H9 (cell line): Measurements from ENCODE around the gene LMF2. TPM values are rescaled to one million over a fixed set of nuclear protein-coding genes. Genes with fewer than 3 reads are reported as not detected.

Source experiments
- DNase-seq: peaks from one replicate; pipeline ENCODE4 v3.0.0-alpha.2; 2017
- H2AFZ ChIP-seq: one replicate; pipeline ENCODE4 v1.6.1; 2013; ENCODE audit warnings: mild to moderate bottlenecking, low read length, control low read depth, moderate library complexity
- H2AK5ac ChIP-seq: 2 replicates; pipeline ENCODE4 v1.6.1; 2013; ENCODE audit warnings: low read length, control low read depth, mixed read lengths; ENCODE audit not compliant: insufficient read length
- H2BK120ac ChIP-seq: one replicate; pipeline ENCODE4 v1.6.1; 2013; ENCODE audit warnings: low read depth, mild to moderate bottlenecking, low read length, control low read depth, inconsistent platforms; ENCODE audit not compliant: poor library complexity, severe bottlenecking
- H2BK12ac ChIP-seq: 2 replicates; pipeline ENCODE4 v1.6.1; 2013; ENCODE audit warnings: low read length, control low read depth, mixed read lengths, low read depth; ENCODE audit not compliant: insufficient read length
- H2BK15ac ChIP-seq: 2 replicates; pipeline ENCODE4 v1.6.1; 2013; ENCODE audit warnings: low read depth, low read length, control low read depth
- H2BK20ac ChIP-seq: one replicate; pipeline ENCODE4 v1.6.1; 2013; ENCODE audit warnings: low read depth, mild to moderate bottlenecking, low read length, control low read depth, inconsistent platforms; ENCODE audit not compliant: poor library complexity, severe bottlenecking
- H2BK5ac ChIP-seq: 2 replicates; pipeline ENCODE4 v1.6.1; 2013; ENCODE audit warnings: low read length, control low read depth, mixed read lengths; ENCODE audit not compliant: insufficient read length
- H3K14ac ChIP-seq: 2 replicates; pipeline ENCODE4 v1.6.1; 2013; ENCODE audit warnings: low read length, control low read depth; ENCODE audit not compliant: insufficient read depth
- H3K18ac ChIP-seq: 2 replicates; pipeline ENCODE4 v1.6.1; 2013; ENCODE audit warnings: low read depth, mild to moderate bottlenecking, mixed read lengths, low read length, control low read depth; ENCODE audit not compliant: insufficient read length
- H3K23ac ChIP-seq: 2 replicates; pipeline ENCODE4 v1.6.1; 2013; ENCODE audit warnings: low read length, control low read depth, mixed read lengths, low read depth; ENCODE audit not compliant: insufficient read length
- H3K23me2 ChIP-seq: 2 replicates; pipeline ENCODE4 v1.6.1; 2013; ENCODE audit warnings: low read depth, mild to moderate bottlenecking, mixed read lengths, low read length, control low read depth; ENCODE audit not compliant: insufficient read length, poor library complexity, severe bottlenecking
- H3K27ac ChIP-seq: 2 replicates; pipeline ENCODE4 v1.5.1; 2013; ENCODE audit warnings: low read length, control low read depth, mixed read lengths, low read depth; ENCODE audit not compliant: insufficient read length
- H3K27me3 ChIP-seq: 2 replicates; pipeline ENCODE4 v1.6.1; 2013; ENCODE audit warnings: low read length, control low read depth, inconsistent platforms; ENCODE audit not compliant: insufficient read depth
- H3K4ac ChIP-seq: 2 replicates; pipeline ENCODE4 v1.6.1; 2013; ENCODE audit warnings: low read depth, mild to moderate bottlenecking, control low read depth, inconsistent platforms, low read length, moderate library complexity
- H3K4me1 ChIP-seq: 2 replicates; pipeline ENCODE4 v1.6.1; 2013; ENCODE audit warnings: low read length, control low read depth, inconsistent platforms; ENCODE audit not compliant: insufficient read depth
- H3K4me2 ChIP-seq: 2 replicates; pipeline ENCODE4 v1.6.1; 2013; ENCODE audit warnings: low read length, control low read depth, mixed read lengths; ENCODE audit not compliant: insufficient read length, insufficient read depth
- H3K56ac ChIP-seq: 2 replicates; pipeline ENCODE4 v1.6.1; 2013; ENCODE audit warnings: low read depth, mild to moderate bottlenecking, mixed read lengths, low read length, control low read depth; ENCODE audit not compliant: insufficient read length
- H3K79me1 ChIP-seq: 2 replicates; pipeline ENCODE4 v1.6.1; 2013; ENCODE audit warnings: low read depth, mild to moderate bottlenecking, moderate library complexity, low read length, control low read depth, inconsistent platforms; ENCODE audit not compliant: insufficient read depth, poor library complexity, severe bottlenecking
- H3K79me2 ChIP-seq: 2 replicates; pipeline ENCODE4 v1.6.1; 2013; ENCODE audit warnings: low read length, control low read depth, inconsistent platforms; ENCODE audit not compliant: insufficient read depth
- H3K9ac ChIP-seq: 2 replicates; pipeline ENCODE4 v1.6.1; 2013; ENCODE audit warnings: low read length, control low read depth, mixed read lengths; ENCODE audit not compliant: insufficient read length; ENCODE audit errors: extremely low read depth
- H3K9me3 ChIP-seq: one replicate; pipeline ENCODE4 v1.6.1; 2013; ENCODE audit warnings: low read depth, low read length, inconsistent platforms; ENCODE audit not compliant: control insufficient read depth
- H3T11ph ChIP-seq: one replicate; pipeline ENCODE4 v1.6.1; 2013; ENCODE audit warnings: mild to moderate bottlenecking, low read length, control low read depth, inconsistent platforms
- H4K20me1 ChIP-seq: one replicate; pipeline ENCODE4 v1.6.1; 2013; ENCODE audit not compliant: control insufficient read depth, insufficient read length, insufficient read depth
- H4K5ac ChIP-seq: 2 replicates; pipeline ENCODE4 v1.6.1; 2013; ENCODE audit warnings: low read depth, mild to moderate bottlenecking, mixed read lengths, low read length, control low read depth; ENCODE audit not compliant: insufficient read length
- H4K8ac ChIP-seq: replicated peaks from 2 replicates; pipeline ENCODE4 v1.6.1; 2013; ENCODE audit warnings: low read length, control low read depth, mixed read lengths, low read depth; ENCODE audit not compliant: insufficient read length
- H4K91ac ChIP-seq: 2 replicates; pipeline ENCODE4 v1.6.1; 2013; ENCODE audit warnings: low read depth, mild to moderate bottlenecking, moderate library complexity, mixed read lengths, low read length, control low read depth; ENCODE audit not compliant: insufficient read length
- H3K27ac Mint-ChIP-seq, 3 experiments: 2 replicates in 2 of 3; 3 replicates in 1 of 3; pipeline ENCODE4 v1.8.0; 2020 to 2021; ENCODE audit warnings: mixed read lengths in 3 of 3, mild to moderate bottlenecking in 1 of 3, moderate library complexity in 1 of 3
- H3K27me3 Mint-ChIP-seq: 2 replicates; pipeline ENCODE4 v1.8.0; 2021; ENCODE audit warnings: low read depth, mild to moderate bottlenecking, moderate library complexity, mixed read lengths
- H3K36me3 Mint-ChIP-seq, 3 experiments: 2 replicates in 2 of 3; 3 replicates in 1 of 3; pipeline ENCODE4 v1.8.0; 2020 to 2021; ENCODE audit warnings: low read depth in 3 of 3, mixed read lengths in 3 of 3; ENCODE audit not compliant: insufficient read depth in 1 of 3
- H3K4me1 Mint-ChIP-seq, 2 experiments: 2 replicates each; pipeline ENCODE4 v1.8.0; 2020; ENCODE audit warnings: mixed read lengths in 2 of 2
- H3K4me3 Mint-ChIP-seq, 2 experiments: 2 replicates in 1 of 2; 3 replicates in 1 of 2; pipeline ENCODE4 v1.8.0; 2020 to 2021; ENCODE audit warnings: mild to moderate bottlenecking in 2 of 2, mixed read lengths in 2 of 2, moderate library complexity in 1 of 2
- H3K9me3 Mint-ChIP-seq, 2 experiments: 2 replicates in 1 of 2; 3 replicates in 1 of 2; pipeline ENCODE4 v1.8.0; 2020; ENCODE audit warnings: mild to moderate bottlenecking in 2 of 2, mixed read lengths in 2 of 2, moderate library complexity in 1 of 2
- WGBS: extraction: QIAGEN DNeasy Blood & Tissue Kit; methylation state at CpG from one replicate; pipeline ENCODE4 v1.1.7; 2013; ENCODE audit warnings: missing lambda C conversion rate, low lambda C conversion rate, mixed read lengths; ENCODE audit not compliant: insufficient read length; ENCODE audit errors: extremely low coverage; 5-methylcytosine and 5-hydroxymethylcytosine counted together
- total RNA-seq: library from RNA; stranded (reverse); gene quantifications from 2 replicates; pipeline ENCODE4 v1.2.1, GENCODE V29; 2021
- TF ChIP-seq, protein P1 (sequence below): fragments of 200-600 bp; sonication (generic); conservative IDR thresholded peaks from 3 replicates; pipeline ENCODE4 v1.8.0; 2021; ENCODE audit warnings: antibody characterized with exemption, mild to moderate bottlenecking

Gene LMF2
- total RNA-seq, 1 experiment from 2014 or later: 43.6 TPM

GRCh38 chr22:50556703-50557102 is 49.2 kb upstream of the LMF2 start:
- no peaks in the 10 kb centered on the region for H3K4me1 ChIP-seq
- Mint-ChIP-seq H3K36me3 (no peaks in the 10 kb centered on the region), H3K4me1 (peaks cover 13 to 15% of the 10 kb centered on the region in 2 experiments), H3K27me3 (peaks cover 32% of the 10 kb centered on the region), H3K9me3 (no peaks in the 10 kb centered on the region), H3K4me3 (no peak overlapping the region), H3K27ac (no peak overlapping the region)
- H2BK15ac ChIP-seq: no peak overlapping the region
- no peak overlapping the region for H3K18ac ChIP-seq
- H4K91ac ChIP-seq: no peak overlapping the region
- H4K20me1 ChIP-seq: no peaks in the 10 kb centered on the region
- no peak overlapping the region for H2AK5ac ChIP-seq
- no peak overlapping the region for H3T11ph ChIP-seq
- H3K23ac ChIP-seq: no peak overlapping the region
- no peak overlapping the region for H4K5ac ChIP-seq
- no peaks in the 10 kb centered on the region for H3K23me2 ChIP-seq
- H3K9me3 ChIP-seq: no peaks in the 10 kb centered on the region
- no peak overlapping the region for H3K9ac ChIP-seq
- no peak overlapping the region for H2BK5ac ChIP-seq
- no peak overlapping the region for H2AFZ ChIP-seq
- no peak overlapping the region for H2BK20ac ChIP-seq
- H4K8ac ChIP-seq: no peak overlapping the region
- H2BK120ac ChIP-seq: no peak overlapping the region
- no peak for DNase-seq
- H3K27ac ChIP-seq: no peak overlapping the region
- no peaks in the 10 kb centered on the region for H3K79me2 ChIP-seq
- TF ChIP-seq, protein P1, sequence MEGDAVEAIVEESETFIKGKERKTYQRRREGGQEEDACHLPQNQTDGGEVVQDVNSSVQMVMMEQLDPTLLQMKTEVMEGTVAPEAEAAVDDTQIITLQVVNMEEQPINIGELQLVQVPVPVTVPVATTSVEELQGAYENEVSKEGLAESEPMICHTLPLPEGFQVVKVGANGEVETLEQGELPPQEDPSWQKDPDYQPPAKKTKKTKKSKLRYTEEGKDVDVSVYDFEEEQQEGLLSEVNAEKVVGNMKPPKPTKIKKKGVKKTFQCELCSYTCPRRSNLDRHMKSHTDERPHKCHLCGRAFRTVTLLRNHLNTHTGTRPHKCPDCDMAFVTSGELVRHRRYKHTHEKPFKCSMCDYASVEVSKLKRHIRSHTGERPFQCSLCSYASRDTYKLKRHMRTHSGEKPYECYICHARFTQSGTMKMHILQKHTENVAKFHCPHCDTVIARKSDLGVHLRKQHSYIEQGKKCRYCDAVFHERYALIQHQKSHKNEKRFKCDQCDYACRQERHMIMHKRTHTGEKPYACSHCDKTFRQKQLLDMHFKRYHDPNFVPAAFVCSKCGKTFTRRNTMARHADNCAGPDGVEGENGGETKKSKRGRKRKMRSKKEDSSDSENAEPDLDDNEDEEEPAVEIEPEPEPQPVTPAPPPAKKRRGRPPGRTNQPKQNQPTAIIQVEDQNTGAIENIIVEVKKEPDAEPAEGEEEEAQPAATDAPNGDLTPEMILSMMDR: no peak
- H3K14ac ChIP-seq: no peak overlapping the region
- no CpG with 5 or more reads among the region's 5 CpGs for WGBS
- H3K4me2 ChIP-seq: no peak overlapping the region
- H3K79me1 ChIP-seq: no peaks in the 10 kb centered on the region
- no peaks in the 10 kb centered on the region for H3K27me3 ChIP-seq
- no peak overlapping the region for H3K56ac ChIP-seq
- no peak overlapping the region for H3K4ac ChIP-seq
- no peak overlapping the region for H2BK12ac ChIP-seq
